ENCODE measurements around the gene TUBD1. TPM values are rescaled to one million over a fixed set of nuclear protein-coding genes. Genes with fewer than 3 reads are reported as not detected.

Gene TUBD1
- total RNA-seq, 4 donors from 2014 or later, result 4.2 to 16.5 (median 8.4) TPM

GRCh38 chr17:59811209-59811608, 81.5 kb downstream of the TUBD1 start:
- 74 to 91% methylated on average over 1 of the region's 1 CpG for WGBS, 2 donors
- H3K4me3 ChIP-seq, result no peak overlapping the region
- H3K27me3 ChIP-seq, result no peaks in the 10 kb centered on the region
- no peaks in the 10 kb centered on the region for H3K9me3 ChIP-seq
- no peak for DNase-seq (ENCODE audit: low spot score in 2 of 2)
- no peak for TF ChIP-seq CTCF (IDR thresholded peaks at IDR 0.05)
- no peak for TF ChIP-seq EP300 (IDR thresholded peaks at IDR 0.05)
- peaks cover 0 to 32% (median 11%) of the 10 kb centered on the region in 4 donors for H3K4me1 ChIP-seq
- no peak overlapping the region for H3K27ac ChIP-seq
- H3K36me3 ChIP-seq, result peaks cover 0 to 18% (median 7%) of the 10 kb centered on the region in 3 donors

- no peak for DNase-seq (ENCODE audit: low spot score in 2 of 2)
- H3K27me3 ChIP-seq, result no peaks in the 10 kb centered on the region
- peaks cover 0 to 18% (median 7%) of the 10 kb centered on the region in 3 donors for H3K36me3 ChIP-seq
- peaks cover 0 to 28% (median 9%) of the 10 kb centered on the region in 4 donors for H3K4me1 ChIP-seq
- no peak overlapping the region for H3K4me3 ChIP-seq
- H3K27ac ChIP-seq, result no peak overlapping the region
- TF ChIP-seq EP300 (IDR thresholded peaks at IDR 0.05), result no peak
- no peak for TF ChIP-seq CTCF (IDR thresholded peaks at IDR 0.05)
- TF ChIP-seq POLR2A (IDR thresholded peaks at IDR 0.05), result no peak
- no peaks in the 10 kb centered on the region for H3K9me3 ChIP-seq
- 67 to 73% methylated on average over 1 of the region's 1 CpG for WGBS, 2 donors
These were observed 81.9 kb downstream of the TUBD1 start for GRCh38 chr17:59810894-59811153.

Small RNAs within 50 kb of the gene (small RNA-seq; reads per million reads assigned to genes)
- gene RNU6-450P (not detected), gene RPS29P21 (not detected)

Other genes starting within 250 kb of the TUBD1 start
- 10 to 100 TPM; 12.9 to 35.3 (median 27.4) TPM for gene PTRH2, start 185.5 kb downstream of the TUBD1 start, total RNA-seq
- 100 to 1,000 TPM; 113 to 427 (median 203) TPM for gene VMP1, start 185.3 kb downstream of the TUBD1 start, total RNA-seq
- 10 to 100 TPM; 33.6 to 48.3 (median 43.2) TPM for gene RPS6KB1, start 178 bp upstream of the TUBD1 start, total RNA-seq
- 10 to 100 TPM in 2 of 4 donors, 1 to 10 TPM in 2; 7.3 to 18.4 (median 10.9) TPM for gene RNFT1, start 71.8 kb upstream of the TUBD1 start, total RNA-seq
- gene HEATR6, start 186.0 kb upstream of the TUBD1 start, total RNA-seq, result 10 to 100 TPM; 16.0 to 28.9 (median 18.1) TPM

Measured in tibial nerve (tissue), 4 donors.